ENCODE results near the gene MRTFA.

- TF ChIP-seq CTCF (IDR thresholded peaks at IDR 0.05) (no peak), EP300 (IDR thresholded peaks at IDR 0.05) (no peak), POLR2A (IDR thresholded peaks at IDR 0.05) (no peak), POLR2AphosphoS5 (IDR thresholded peaks at IDR 0.05) (no peak)
These were observed 185.3 kb downstream of the MRTFA start for GRCh38 chr22:40451210-40451609.
